Measurements from ENCODE around the gene SPI1. TPM values are rescaled to one million over a fixed set of nuclear protein-coding genes. Genes with fewer than 3 reads are reported as not detected.

SPI1 gene
- polyA plus RNA-seq, 1 donor (not counting 4 experiments of a cell fraction or from before 2014, with no cell fraction given), result not detected

DNA sequence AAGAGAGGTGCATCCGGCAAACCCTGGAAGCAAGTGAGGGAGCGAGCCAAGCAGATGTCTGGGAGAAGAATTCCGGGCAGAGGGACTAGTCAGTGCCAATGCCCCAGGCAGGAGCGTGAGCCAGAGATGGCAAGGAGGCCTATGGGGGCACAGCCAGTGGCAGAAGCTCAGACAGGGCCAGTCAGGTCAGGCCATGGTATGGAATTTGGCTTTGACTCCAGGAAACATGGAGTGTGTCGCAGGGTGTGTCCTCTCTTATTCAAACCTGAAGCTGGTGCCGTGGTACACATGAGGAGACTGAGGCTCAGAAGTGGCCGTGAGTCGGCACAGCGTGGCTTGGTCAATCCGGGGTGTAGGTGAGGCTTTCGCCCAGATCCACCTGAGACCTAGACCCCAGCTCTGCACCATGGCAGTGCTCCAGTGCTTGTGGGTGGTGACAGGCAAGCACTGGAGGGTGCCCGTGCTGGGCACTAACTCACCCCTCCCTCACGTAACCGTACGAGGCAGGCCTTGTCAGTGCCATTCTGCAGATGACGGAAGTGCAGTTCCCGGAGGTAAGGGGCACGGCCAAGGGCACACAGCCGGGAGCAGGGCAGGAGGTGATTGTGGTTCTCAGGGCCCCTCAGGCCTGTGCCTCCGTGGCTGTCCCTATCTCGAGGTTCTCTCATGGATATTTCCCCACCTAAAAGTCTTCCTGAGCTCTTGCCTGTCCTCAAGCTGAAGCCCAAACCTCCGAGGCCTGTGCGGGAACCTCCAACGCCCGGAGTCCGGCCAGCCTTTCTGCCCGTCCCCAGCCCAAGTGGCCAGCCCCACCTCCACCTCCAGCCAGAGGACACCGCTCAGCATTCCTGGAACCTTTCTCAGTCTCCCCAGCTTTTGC lies 10.6 kb upstream of the SPI1 start:
- TF ChIP-seq, protein P1, sequence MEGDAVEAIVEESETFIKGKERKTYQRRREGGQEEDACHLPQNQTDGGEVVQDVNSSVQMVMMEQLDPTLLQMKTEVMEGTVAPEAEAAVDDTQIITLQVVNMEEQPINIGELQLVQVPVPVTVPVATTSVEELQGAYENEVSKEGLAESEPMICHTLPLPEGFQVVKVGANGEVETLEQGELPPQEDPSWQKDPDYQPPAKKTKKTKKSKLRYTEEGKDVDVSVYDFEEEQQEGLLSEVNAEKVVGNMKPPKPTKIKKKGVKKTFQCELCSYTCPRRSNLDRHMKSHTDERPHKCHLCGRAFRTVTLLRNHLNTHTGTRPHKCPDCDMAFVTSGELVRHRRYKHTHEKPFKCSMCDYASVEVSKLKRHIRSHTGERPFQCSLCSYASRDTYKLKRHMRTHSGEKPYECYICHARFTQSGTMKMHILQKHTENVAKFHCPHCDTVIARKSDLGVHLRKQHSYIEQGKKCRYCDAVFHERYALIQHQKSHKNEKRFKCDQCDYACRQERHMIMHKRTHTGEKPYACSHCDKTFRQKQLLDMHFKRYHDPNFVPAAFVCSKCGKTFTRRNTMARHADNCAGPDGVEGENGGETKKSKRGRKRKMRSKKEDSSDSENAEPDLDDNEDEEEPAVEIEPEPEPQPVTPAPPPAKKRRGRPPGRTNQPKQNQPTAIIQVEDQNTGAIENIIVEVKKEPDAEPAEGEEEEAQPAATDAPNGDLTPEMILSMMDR (optimal IDR thresholded peaks at IDR 0.05 in 1 of 3, IDR thresholded peaks at IDR 0.05 in 1 of 3, conservative IDR thresholded peaks at IDR 0.05 in 1 of 3; ENCODE audit: extremely low read depth in 1 of 3, insufficient read depth in 2 of 3, low read length in 3 of 3), result no peak
- no peak for TF ChIP-seq EZH2 (IDR thresholded peaks at IDR 0.05; ENCODE audit: low read length)
- H3K4me1 ChIP-seq (ENCODE audit: control insufficient read depth, extremely low read depth, insufficient read depth, low read length), result peaks cover 12% of the 10 kb centered on the region
- H3K9ac ChIP-seq (ENCODE audit: control insufficient read depth, extremely low read depth, insufficient read depth, low read length), result peak overlapping the region; percentile 9
- H3K9me1 ChIP-seq (ENCODE audit: control insufficient read depth, extremely low read depth, insufficient read depth, low read length), result no peaks in the 10 kb centered on the region
- dilution Hi-C loops (cut with MboI; ENCODE audit: extremely low pct_ligation_motif_present, low sequenced_read_pairs), result no loop called here
- DNase-seq (ENCODE audit: low read depth, low spot score) (no peak), FAIRE-seq (peak; percentile 87)
- no peak overlapping the region for H3K4me3 ChIP-seq (ENCODE audit: control insufficient read depth in 2 of 3, extremely low read depth in 1 of 3, insufficient read depth in 2 of 3, low read depth in 1 of 3, low read length in 3 of 3)
- no peaks in the 10 kb centered on the region for H4K20me1 ChIP-seq (ENCODE audit: control insufficient read depth, extremely low read depth, insufficient read depth, low read length)
- no peak overlapping the region for H3K27ac ChIP-seq (ENCODE audit: control insufficient read depth, insufficient read depth, low read length)
- H3K79me2 ChIP-seq (ENCODE audit: control insufficient read depth, insufficient read depth, low read length), result no peaks in the 10 kb centered on the region
- H3K9me3 ChIP-seq (ENCODE audit: control insufficient read depth, low read depth, low read length), result no peaks in the 10 kb centered on the region
- peak overlapping the region; percentile 94 for H2AFZ ChIP-seq (ENCODE audit: control insufficient read depth, low read length)
- no peaks in the 10 kb centered on the region for H3K36me3 ChIP-seq (ENCODE audit: control insufficient read depth in 2 of 2, extremely low read depth in 1 of 2, insufficient read depth in 2 of 2, low read length in 2 of 2)
- H3K27me3 ChIP-seq (ENCODE audit: control insufficient read depth, extremely low read depth, insufficient read depth, low read length), result no peaks in the 10 kb centered on the region
- H3K4me2 ChIP-seq (ENCODE audit: control insufficient read depth, extremely low read depth, insufficient read depth, low read depth, low read length), result peak overlapping the region; percentile 53

DNA sequence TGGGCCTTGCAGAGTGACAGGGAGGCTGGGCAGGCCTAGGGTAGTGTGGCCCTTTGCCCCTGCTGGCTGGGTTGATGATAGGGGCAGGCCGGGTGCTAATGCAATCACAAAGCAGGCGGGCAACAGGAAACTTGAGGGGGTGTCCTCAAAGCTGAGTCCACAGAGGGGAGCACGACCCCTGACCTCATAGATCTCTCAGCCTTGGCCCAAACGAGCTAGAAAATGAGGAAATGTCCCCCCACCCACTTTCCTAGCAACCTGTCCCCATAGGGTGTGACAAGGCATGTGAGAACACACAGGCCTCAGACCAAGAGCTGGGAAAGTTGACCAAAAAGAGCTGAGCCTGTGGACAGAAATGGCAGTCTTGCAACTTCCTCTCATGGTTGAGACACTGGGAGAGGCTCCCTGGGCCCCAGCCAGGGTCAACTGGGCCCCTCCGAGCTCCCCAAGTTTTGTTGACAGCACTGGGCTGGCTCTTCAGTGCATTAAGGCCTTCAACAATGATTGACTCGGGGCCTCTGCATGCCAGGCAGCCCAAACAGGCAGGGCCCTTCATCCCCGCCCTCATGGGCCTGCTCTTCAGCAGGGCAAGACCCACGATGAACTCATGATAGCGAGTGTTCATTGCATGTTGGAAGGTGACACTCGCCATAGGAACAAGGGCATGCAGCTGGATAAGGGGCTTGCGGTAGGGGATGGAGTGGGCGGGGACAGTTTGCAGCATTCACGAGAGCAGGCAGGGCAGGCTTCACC lies 9.8 kb upstream of the SPI1 start:
- no peaks in the 10 kb centered on the region for H3K9me1 ChIP-seq (ENCODE audit: control insufficient read depth, extremely low read depth, insufficient read depth, low read length)
- no peak overlapping the region for H3K4me3 ChIP-seq (ENCODE audit: control insufficient read depth in 2 of 3, extremely low read depth in 1 of 3, insufficient read depth in 2 of 3, low read depth in 1 of 3, low read length in 3 of 3)
- DNase-seq (ENCODE audit: low read depth, low spot score) (no peak), FAIRE-seq (no peak)
- H3K36me3 ChIP-seq (ENCODE audit: control insufficient read depth in 2 of 2, extremely low read depth in 1 of 2, insufficient read depth in 2 of 2, low read length in 2 of 2), result no peaks in the 10 kb centered on the region
- dilution Hi-C loops (cut with MboI; ENCODE audit: extremely low pct_ligation_motif_present, low sequenced_read_pairs), result no loop called here
- H3K27me3 ChIP-seq (ENCODE audit: control insufficient read depth, extremely low read depth, insufficient read depth, low read length), result no peaks in the 10 kb centered on the region
- no peak overlapping the region for H3K9ac ChIP-seq (ENCODE audit: control insufficient read depth, extremely low read depth, insufficient read depth, low read length)
- no peaks in the 10 kb centered on the region for H3K9me3 ChIP-seq (ENCODE audit: control insufficient read depth, low read depth, low read length)
- no peaks in the 10 kb centered on the region for H3K79me2 ChIP-seq (ENCODE audit: control insufficient read depth, insufficient read depth, low read length)
- peaks cover 12% of the 10 kb centered on the region for H3K4me1 ChIP-seq (ENCODE audit: control insufficient read depth, extremely low read depth, insufficient read depth, low read length)
- no peaks in the 10 kb centered on the region for H4K20me1 ChIP-seq (ENCODE audit: control insufficient read depth, extremely low read depth, insufficient read depth, low read length)
- peak overlapping the region; percentile 94 for H2AFZ ChIP-seq (ENCODE audit: control insufficient read depth, low read length)
- no peak for TF ChIP-seq EZH2 (IDR thresholded peaks at IDR 0.05; ENCODE audit: low read length)
- TF ChIP-seq, protein P1 (optimal IDR thresholded peaks at IDR 0.05 in 1 of 3, IDR thresholded peaks at IDR 0.05 in 1 of 3, conservative IDR thresholded peaks at IDR 0.05 in 1 of 3; ENCODE audit: extremely low read depth in 1 of 3, insufficient read depth in 2 of 3, low read length in 3 of 3), result no peak
- H3K4me2 ChIP-seq (ENCODE audit: control insufficient read depth, extremely low read depth, insufficient read depth, low read depth, low read length), result peak overlapping the region; percentile 53
- no peak overlapping the region for H3K27ac ChIP-seq (ENCODE audit: control insufficient read depth, insufficient read depth, low read length)

All from keratinocyte (primary cell).